Retinal pigment epithelial cell (primary cell): ENCODE measurements around the gene RAB11FIP4.

Source experiments
- DNase-seq: peaks from one replicate; pipeline ENCODE4 v3.0.0-alpha.2; 2010; ENCODE audit warnings: low read depth
- H3K4me3 ChIP-seq: 2 replicates; pipeline ENCODE4 v1.5.1; 2011; ENCODE audit warnings: mild to moderate bottlenecking, low read length, control low read depth, moderate library complexity
- CTCF ChIP-seq: conservative IDR thresholded peaks from 2 replicates; pipeline ENCODE4 v1.5.1; 2011; ENCODE audit warnings: low read depth, low read length, control low read depth, inconsistent platforms

Gene RAB11FIP4

DNA sequence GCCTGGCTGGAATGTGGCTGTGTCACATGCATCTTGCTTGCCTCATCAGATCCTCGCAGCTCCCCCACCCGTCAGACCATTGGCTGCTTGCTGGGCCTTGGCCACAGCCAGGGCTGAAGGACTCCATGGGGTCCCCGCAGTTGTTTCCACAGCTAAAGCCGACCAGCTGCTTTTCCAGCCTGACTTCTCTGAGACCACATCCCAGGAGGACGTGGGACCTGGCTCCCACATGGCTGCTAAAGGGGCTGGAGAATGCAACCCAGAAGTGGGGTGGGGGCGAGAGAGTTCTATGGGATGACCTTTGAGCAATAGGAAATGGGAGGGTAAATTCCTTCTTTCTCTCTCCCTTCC lies 193.8 kb downstream of the RAB11FIP4 start:
- TF ChIP-seq CTCF = no peak
- no peak overlapping the region for H3K4me3 ChIP-seq
- DNase-seq = no peak

DNA sequence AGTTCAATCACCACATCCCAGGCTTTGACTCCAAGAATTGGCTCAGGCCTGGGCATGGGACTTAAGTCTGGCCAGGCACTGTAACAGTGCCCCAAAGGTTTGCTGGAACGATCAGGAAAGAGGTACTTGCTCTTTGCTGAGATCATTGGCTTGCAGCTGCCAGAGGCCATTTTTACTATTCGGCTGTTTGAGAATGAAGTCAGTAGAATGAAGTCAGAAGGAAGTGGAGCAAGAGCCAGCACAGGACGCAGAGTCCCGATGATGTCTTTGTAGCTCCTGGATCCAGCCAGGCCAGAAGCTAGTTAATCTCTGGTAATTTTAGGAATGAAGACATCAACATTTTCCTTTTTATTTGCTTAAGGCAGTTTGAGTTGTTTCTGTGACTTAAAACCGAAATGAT lies 195.5 kb downstream of the RAB11FIP4 start:
- TF ChIP-seq CTCF = no peak
- no peak overlapping the region for H3K4me3 ChIP-seq
- no peak for DNase-seq

DNA sequence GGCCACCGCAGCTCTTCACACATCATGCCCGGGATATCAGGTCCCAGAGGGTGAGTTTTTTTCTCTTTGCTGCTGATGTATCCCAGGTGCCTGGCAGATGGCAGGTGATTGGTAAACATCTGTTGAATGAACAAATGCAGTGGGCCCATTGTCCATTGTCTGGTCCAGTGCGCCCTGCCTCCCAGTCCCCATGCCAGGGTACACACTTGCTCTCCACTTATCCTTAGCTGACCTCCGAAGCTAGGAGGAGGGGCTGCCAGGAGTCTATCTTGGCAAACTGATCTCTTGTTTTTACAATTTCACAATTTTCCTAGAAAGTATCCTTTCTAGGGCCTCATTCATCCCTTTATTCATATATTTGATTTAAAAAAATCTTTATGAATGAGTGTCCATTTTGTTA lies 196.0 kb downstream of the RAB11FIP4 start:
- no peak overlapping the region for H3K4me3 ChIP-seq
- TF ChIP-seq CTCF = no peak
- no peak for DNase-seq
